NCI-H1092 (cell line): ENCODE data around the gene VPS50.

Source experiments
- DNase-seq: peaks from one replicate; lab custom pipeline; 2025; lab: John Stamatoyannopoulos, UW

Gene VPS50

GRCh38 chr7:93231799-93232672 lies at the start of gene VPS50:
Gene VPS50, plus strand, starts transcription at chr7:93232366. Its CDS starts 102 bp downstream, at chr7:93232468.
- DNase-seq, result peak; percentile 95

DNA sequence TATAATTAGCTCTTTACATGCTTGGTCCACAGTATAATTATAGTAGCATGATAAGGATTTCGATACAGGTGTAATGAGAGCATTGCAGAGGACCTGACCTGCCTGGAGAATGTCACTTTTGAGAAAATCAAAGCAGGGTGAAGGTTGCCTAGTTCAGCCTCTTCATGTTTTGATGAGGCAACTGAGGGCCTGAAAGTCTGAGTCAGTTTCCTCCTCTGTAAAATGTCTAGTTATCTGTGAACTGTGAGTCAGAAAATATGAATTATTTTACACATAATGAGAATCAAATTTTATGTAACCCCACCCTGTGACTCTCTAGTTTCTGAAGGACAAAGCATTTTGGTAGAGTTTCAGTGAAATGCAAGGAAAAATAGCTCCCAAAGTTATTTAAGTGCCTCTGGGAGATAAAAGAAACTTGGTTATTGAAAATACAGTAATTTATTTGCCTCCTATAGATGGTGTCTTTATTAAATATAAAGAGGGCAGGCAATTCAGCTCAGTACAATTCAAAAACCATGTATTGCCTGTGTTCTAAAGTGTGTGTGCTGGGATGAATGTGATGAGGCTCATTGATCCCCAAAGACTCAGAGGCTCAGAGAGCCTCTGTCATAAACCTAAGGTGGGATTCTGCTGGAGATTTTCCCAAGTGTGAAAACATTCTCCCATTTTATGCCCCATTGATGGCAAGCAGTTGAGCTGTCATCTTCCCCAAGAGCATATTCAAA lies 46.7 kb upstream of the VPS50 start:
- DNase-seq, result no peak

DNA sequence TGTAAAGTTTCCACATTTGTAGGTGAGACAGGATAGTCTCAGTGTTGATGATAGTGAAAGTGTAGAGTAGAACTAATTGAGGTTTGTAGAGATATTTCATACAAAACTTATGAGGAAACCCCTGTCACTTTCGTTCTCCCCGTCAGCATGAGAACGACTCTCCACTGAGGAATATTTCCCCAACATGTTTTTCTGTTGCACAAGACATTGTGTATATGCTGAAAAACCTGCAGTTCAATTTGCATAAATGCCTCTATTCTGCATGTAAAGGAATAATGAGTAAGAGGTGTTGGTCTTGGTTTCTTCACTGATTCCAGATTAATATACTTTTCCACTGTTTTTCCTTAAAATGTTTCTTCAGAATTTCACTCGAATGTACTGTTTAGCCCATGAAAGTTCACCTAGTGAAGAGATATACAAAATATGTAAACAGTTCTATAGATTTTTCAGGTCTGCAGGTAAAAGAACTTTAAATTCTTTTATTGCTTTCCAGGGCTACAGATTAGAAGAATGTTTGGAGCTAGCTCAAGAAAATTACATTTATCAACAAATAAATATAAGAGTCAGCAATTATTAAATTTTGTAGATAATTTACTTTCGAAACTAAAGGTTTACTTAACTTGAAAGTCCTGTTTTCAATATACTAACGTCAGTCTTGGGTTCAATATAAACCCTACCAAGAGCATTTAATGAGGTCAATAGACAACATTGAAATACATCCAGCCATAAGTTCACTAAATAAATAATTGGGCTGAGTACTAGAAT lies 43.1 kb upstream of the VPS50 start:
- no peak for DNase-seq

DNA sequence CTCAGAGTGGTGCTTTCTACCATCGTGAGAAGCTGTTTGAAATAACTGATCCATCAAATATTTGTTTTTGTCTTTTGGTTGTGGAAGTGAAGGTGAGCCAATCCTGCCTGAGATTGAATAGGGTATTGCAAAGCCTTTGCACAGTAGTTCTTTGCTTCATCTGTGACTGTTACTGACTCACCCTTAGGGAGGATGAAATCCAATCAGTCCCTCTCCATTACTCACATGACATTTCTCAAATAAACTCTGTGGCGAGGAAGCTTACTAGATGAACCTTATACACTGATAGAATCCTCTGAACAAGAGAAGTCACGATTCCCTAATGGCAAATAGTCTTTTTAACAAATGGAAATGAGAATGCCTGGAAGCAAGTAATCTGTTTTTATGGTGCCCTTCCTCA lies 37.8 kb upstream of the VPS50 start:
- DNase-seq, result no peak

DNA sequence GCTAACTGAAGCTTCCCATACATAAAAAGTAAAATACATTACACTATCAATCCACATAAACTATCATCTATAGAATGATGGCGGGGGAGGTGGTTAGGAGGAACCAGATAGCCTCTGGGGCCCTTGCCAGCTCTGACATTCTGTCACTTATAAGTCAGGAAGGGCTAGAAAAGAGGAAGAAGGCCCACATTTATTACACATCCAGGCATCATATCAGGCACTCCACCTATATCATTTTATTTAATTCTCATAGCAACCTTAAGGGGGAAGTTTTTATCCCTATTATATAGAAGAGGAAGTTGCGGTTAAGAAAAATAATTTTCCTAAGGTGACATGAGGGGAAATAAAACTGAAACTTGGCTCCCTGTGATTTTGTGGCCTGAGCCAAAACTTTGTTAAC lies 35.8 kb upstream of the VPS50 start:
- DNase-seq, result no peak

GRCh38 chr7:93198472-93198871 lies 33.7 kb upstream of the VPS50 start:
- no peak for DNase-seq

GRCh38 chr7:93202594-93203250 lies 29.4 kb upstream of the VPS50 start:
- no peak for DNase-seq

GRCh38 chr7:93203496-93203895 lies 28.7 kb upstream of the VPS50 start:
- DNase-seq, result peak; percentile 90

- DNase-seq, result no peak
Measured at GRCh38 chr7:93205046-93205445, 27.1 kb upstream of the VPS50 start.

GRCh38 chr7:93211228-93211818 lies 20.8 kb upstream of the VPS50 start:
- DNase-seq, result no peak

DNA sequence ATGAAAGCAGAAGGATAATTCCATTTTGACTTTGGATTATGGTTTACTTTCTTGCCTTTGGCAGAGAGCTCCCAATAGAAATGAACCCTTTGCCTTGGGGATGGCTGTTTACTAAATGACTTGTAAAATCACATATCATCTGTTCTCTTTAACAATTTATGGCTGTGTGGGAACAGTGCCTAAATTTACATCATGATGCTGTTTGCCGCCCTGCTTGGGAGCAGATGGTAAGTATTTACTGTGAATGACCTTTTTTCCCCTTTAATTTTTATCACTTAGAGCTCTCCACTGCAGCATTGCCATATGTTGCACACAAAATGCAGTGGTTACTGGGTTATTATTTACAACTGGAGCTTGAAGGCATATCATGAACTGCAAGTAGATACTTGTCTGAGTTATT lies 19.3 kb upstream of the VPS50 start:
- peak; percentile 81 for DNase-seq

GRCh38 chr7:93218997-93219827 lies 13.0 kb upstream of the VPS50 start:
- no peak for DNase-seq

GRCh38 chr7:93219868-93220267 lies 12.3 kb upstream of the VPS50 start:
- no peak for DNase-seq

DNA sequence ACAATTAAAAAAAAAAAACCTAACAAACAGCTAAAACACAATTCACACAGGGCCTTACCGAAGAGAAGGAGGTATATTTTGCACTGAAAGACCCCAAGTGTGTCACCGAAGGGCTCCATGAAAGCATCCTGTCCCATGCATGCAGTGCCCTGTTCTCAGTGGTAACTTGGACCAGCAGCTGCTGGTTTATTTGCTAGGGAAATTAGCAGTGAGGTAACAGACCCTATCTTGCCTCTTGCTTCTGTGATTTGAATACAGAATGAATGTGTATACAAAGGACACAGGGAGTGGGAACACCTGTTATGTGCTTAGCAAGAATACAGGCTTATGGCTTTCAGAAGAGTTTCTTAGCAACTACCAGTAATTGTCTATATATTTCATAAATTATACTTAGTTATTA lies 5.9 kb upstream of the VPS50 start, which contains the start of gene HEPACAM2:
HEPACAM2 (minus strand) TSS at position 160 of the 400 bp plus-strand sequence.
- DNase-seq, result peak; percentile 77

GRCh38 chr7:93228302-93228701 lies 3.9 kb upstream of the VPS50 start:
- peak; percentile 73 for DNase-seq

GRCh38 chr7:93231259-93231658 lies 907 bp upstream of the VPS50 start:
- DNase-seq, result no peak

- no peak for DNase-seq
Measured at GRCh38 chr7:93232673-93233018, 480 bp downstream of the VPS50 start.

- DNase-seq, result no peak
Measured at GRCh38 chr7:93235541-93235940, 3.4 kb downstream of the VPS50 start.

DNA sequence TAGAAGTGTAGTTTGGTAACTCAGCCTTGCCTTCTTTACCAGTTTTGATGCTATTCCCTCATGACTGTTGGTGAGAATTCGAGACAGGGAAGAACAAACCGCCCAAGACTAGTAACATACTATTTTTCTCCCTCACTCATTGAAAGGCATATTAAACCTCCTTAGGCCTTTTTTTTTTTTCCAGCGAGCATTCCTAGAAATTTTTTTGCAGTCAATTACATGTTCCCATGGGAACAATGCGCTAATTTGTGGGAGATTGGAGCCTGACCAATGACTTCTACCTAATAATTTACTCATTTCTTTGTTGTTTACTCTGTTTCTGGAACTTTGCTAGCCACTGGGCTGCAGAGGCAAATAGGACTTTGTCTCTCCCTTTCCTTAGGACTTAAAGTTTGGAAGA lies 6.0 kb downstream of the VPS50 start:
- DNase-seq, result no peak

DNA sequence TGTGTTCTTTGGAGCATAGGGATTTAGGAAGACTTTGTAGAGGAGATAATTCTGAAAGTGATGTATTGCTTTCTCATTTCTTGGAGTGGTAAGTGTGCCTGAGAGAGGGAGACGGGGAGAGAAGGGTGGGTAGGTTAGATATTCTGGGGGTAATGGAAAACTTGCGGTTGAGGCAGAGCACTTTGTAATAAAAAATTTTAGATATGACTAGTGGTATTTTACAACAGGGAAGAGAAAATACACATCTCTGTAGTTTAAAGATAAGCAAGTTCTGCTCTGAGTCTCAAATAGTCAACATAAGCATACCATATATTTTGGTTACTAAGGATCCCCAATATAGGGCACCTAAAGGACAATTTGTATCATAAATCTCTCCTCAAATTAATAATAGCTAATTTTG lies 6.6 kb downstream of the VPS50 start:
- DNase-seq, result no peak

DNA sequence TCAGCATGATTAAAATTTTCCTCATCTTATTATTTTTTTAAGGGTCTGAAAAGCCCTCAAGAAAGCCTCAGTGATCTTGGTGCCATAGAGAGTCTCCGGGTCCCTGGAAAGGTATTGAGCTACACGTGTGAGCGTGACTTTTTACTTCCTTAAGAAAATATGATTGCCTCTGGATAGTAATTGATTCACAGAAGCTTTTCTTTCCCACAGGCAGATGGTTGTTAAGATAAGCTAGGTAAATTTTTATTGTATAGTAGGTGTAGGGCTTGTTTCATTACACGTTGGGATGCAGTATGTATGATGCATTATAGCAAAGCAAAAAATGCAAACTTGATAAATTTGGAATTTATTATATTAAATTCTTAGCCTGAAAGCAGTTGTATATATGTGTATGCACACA lies 7.7 kb downstream of the VPS50 start:
- no peak for DNase-seq
